ENCODE measurements around the gene RRP12.

The RRP12 gene

DNA sequence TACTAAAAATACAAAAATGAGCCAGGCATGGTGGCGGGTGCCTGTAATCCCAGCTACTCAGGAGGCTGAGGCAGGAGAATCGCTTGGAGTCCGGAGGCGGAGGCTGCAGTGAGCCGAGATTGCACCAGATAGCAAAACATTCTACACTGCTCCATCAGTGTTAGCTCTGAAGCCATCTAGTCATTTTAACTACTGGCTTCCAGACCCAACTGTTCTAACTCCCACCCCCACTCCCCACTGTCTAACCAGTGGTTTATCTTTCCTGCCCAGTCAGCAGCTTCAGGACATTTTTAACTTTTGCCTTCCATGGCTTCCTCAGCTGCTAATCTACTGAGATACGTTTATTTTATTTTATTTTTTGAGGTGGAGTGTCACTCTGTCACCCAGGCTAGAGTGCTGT, 88.2 kb downstream of the RRP12 start:
- no peak overlapping the region for H3K9ac ChIP-seq (ENCODE audit: low read length)
- no peaks in the 10 kb centered on the region for H3K4me1 ChIP-seq (ENCODE audit: insufficient read depth, low read length, severe bottlenecking)
- H4K20me1 ChIP-seq (ENCODE audit: insufficient read depth, low read length): no peaks in the 10 kb centered on the region
- H2AFZ ChIP-seq (ENCODE audit: low read length): no peak overlapping the region
- no peak overlapping the region for H3K4me2 ChIP-seq (ENCODE audit: low read length)
- no peaks in the 10 kb centered on the region for H3K36me3 ChIP-seq (ENCODE audit: insufficient read depth, low read length)
- no peak overlapping the region for H3K4me3 ChIP-seq (ENCODE audit: low read depth, low read length, poor library complexity, severe bottlenecking)
- no peaks in the 10 kb centered on the region for H3K9me3 ChIP-seq (ENCODE audit: low read length)
- H3K9me2 ChIP-seq (ENCODE audit: low read depth, low read length): no peaks in the 10 kb centered on the region
- H3K27me3 ChIP-seq (ENCODE audit: insufficient read depth, low read length): no peaks in the 10 kb centered on the region
- no peaks in the 10 kb centered on the region for H3F3A ChIP-seq (ENCODE audit: insufficient read depth, low read length)
- no peak overlapping the region for H3K27ac ChIP-seq (ENCODE audit: low read depth, low read length, poor library complexity, severe bottlenecking)
- no peaks in the 10 kb centered on the region for H3K79me2 ChIP-seq (ENCODE audit: insufficient read depth, low read length)
- TF ChIP-seq, protein P1, sequence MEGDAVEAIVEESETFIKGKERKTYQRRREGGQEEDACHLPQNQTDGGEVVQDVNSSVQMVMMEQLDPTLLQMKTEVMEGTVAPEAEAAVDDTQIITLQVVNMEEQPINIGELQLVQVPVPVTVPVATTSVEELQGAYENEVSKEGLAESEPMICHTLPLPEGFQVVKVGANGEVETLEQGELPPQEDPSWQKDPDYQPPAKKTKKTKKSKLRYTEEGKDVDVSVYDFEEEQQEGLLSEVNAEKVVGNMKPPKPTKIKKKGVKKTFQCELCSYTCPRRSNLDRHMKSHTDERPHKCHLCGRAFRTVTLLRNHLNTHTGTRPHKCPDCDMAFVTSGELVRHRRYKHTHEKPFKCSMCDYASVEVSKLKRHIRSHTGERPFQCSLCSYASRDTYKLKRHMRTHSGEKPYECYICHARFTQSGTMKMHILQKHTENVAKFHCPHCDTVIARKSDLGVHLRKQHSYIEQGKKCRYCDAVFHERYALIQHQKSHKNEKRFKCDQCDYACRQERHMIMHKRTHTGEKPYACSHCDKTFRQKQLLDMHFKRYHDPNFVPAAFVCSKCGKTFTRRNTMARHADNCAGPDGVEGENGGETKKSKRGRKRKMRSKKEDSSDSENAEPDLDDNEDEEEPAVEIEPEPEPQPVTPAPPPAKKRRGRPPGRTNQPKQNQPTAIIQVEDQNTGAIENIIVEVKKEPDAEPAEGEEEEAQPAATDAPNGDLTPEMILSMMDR (IDR thresholded peaks at IDR 0.05; ENCODE audit: low read length): no peak
- no peak for TF ChIP-seq EZH2 (IDR thresholded peaks at IDR 0.05; ENCODE audit: borderline replicate concordance, low read length)

- Histone ChIP-seq H3K9ac (ENCODE audit: low read length) (no peak overlapping the region), H3K9me3 (ENCODE audit: low read length) (no peaks in the 10 kb centered on the region), H2AFZ (ENCODE audit: low read length) (no peak overlapping the region), H3K4me2 (ENCODE audit: low read length) (no peak overlapping the region), H3F3A (ENCODE audit: insufficient read depth, low read length) (no peaks in the 10 kb centered on the region), H3K9me2 (ENCODE audit: low read depth, low read length) (no peaks in the 10 kb centered on the region), H4K20me1 (ENCODE audit: insufficient read depth, low read length) (no peaks in the 10 kb centered on the region), H3K4me1 (ENCODE audit: insufficient read depth, low read length, severe bottlenecking) (no peaks in the 10 kb centered on the region), H3K79me2 (ENCODE audit: insufficient read depth, low read length) (no peaks in the 10 kb centered on the region), H3K27ac (ENCODE audit: low read depth, low read length, poor library complexity, severe bottlenecking) (no peak overlapping the region), H3K27me3 (ENCODE audit: insufficient read depth, low read length) (no peaks in the 10 kb centered on the region), H3K36me3 (ENCODE audit: insufficient read depth, low read length) (no peaks in the 10 kb centered on the region), H3K4me3 (ENCODE audit: low read depth, low read length, poor library complexity, severe bottlenecking) (no peak overlapping the region)
- TF ChIP-seq, protein P1 (IDR thresholded peaks at IDR 0.05; ENCODE audit: low read length): no peak
- no peak for TF ChIP-seq EZH2 (IDR thresholded peaks at IDR 0.05; ENCODE audit: borderline replicate concordance, low read length)
These were observed 90.0 kb downstream of the RRP12 start for GRCh38 chr10:97311111-97311626.

DNA sequence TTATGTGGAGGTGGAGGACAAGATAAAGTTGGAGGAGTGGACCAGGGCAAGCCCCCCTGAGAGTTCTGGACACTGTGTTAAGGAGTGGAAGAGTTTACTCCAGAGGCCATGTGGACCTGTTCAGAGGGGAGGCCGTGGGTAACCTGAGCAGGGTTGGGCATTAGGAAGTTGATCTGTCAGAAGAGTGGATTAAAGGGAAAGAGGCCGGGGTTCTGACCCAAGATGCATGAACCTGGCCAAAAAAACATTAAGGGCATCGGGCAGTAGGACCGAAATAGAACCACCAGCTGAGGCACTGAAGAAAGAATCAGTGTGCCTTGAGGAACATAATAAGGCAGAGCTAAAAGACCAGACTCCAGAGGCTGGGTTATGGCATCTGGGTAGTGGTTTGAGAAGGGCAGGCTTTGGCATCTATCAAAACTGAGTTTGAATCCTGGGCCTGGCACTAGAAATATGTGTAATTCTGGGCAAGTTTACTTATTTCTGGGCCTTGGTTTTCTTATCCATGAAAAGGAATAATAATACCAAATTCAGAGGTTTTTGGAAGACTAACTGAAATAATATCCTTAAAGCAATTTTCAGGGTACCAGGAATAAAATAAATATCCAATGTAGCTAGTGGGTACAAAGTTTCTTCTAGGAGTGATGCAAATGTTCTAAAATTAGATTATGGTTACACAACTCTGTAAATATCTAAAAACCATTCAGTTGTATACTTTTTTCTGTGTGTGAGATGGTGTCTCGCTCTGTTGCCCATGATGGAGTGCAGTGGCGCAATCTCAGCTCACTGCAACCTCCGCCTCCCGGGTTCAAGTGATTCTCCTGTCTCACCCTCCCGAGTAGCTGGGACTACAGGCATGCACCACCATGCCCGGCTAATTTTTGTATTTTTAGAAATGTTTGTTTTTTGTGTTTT, 93.0 kb downstream of the RRP12 start:
- Histone ChIP-seq H3K9me3 (ENCODE audit: low read length) (no peaks in the 10 kb centered on the region), H3K4me1 (ENCODE audit: insufficient read depth, low read length, severe bottlenecking) (no peaks in the 10 kb centered on the region)
- no peak for TF ChIP-seq EZH2 (IDR thresholded peaks at IDR 0.05; ENCODE audit: borderline replicate concordance, low read length)

More for the DNA sequence above, 93.0 kb downstream of the RRP12 start:
- no peak overlapping the region for H3K9ac ChIP-seq (ENCODE audit: low read length)
- no peak overlapping the region for H2AFZ ChIP-seq (ENCODE audit: low read length)
- H3F3A ChIP-seq (ENCODE audit: insufficient read depth, low read length): no peaks in the 10 kb centered on the region
- H3K4me2 ChIP-seq (ENCODE audit: low read length): no peak overlapping the region
- H3K4me3 ChIP-seq (ENCODE audit: low read depth, low read length, poor library complexity, severe bottlenecking): no peak overlapping the region
- no peaks in the 10 kb centered on the region for H3K36me3 ChIP-seq (ENCODE audit: insufficient read depth, low read length)
- H3K27me3 ChIP-seq (ENCODE audit: insufficient read depth, low read length): no peaks in the 10 kb centered on the region
- no peaks in the 10 kb centered on the region for H4K20me1 ChIP-seq (ENCODE audit: insufficient read depth, low read length)
- no peak overlapping the region for H3K27ac ChIP-seq (ENCODE audit: low read depth, low read length, poor library complexity, severe bottlenecking)
- no peaks in the 10 kb centered on the region for H3K79me2 ChIP-seq (ENCODE audit: insufficient read depth, low read length)
- H3K9me2 ChIP-seq (ENCODE audit: low read depth, low read length): no peaks in the 10 kb centered on the region

Measured in OCI-LY1 (cell line).